Neural cell (in vitro differentiated cells): ENCODE results near the gene RAPGEF4. TPM values are rescaled to one million over a fixed set of nuclear protein-coding genes. Genes with fewer than 3 reads are reported as not detected.

Experiments used
- H2AFZ ChIP-seq: fragments of 200-600, 300-800 bp; sonication (generic), shearing (Covaris generic); 2 replicates; pipeline ENCODE4 v1.6.0; 2014; ENCODE audit warnings: low read depth, mild to moderate bottlenecking, antibody characterized with exemption, low read length, moderate library complexity
- H3F3A ChIP-seq: fragments of 200-600 bp; shearing (Covaris generic); 2 replicates; pipeline ENCODE4 v1.6.1; 2016; ENCODE audit warnings: mild to moderate bottlenecking, moderate library complexity, mixed read lengths, antibody characterized with exemption, low read length; ENCODE audit not compliant: insufficient read depth, poor library complexity, severe bottlenecking
- H3K27ac ChIP-seq: fragments of 200-600, 300-800 bp; sonication (generic), shearing (Covaris generic); 2 replicates; pipeline ENCODE4 v1.5.1; 2014; ENCODE audit warnings: mild to moderate bottlenecking, low read length, moderate library complexity
- H3K27me3 ChIP-seq: fragments of 300-800, 200-600 bp; sonication (generic), shearing (Covaris generic); 2 replicates; pipeline ENCODE4 v1.6.0; 2014; ENCODE audit warnings: mild to moderate bottlenecking, low read depth, low read length, moderate library complexity; ENCODE audit not compliant: insufficient read depth
- H3K36me3 ChIP-seq: fragments of 300-800, 200-600 bp; sonication (generic), shearing (Covaris generic); 2 replicates; pipeline ENCODE4 v1.5.1; 2014; ENCODE audit warnings: mild to moderate bottlenecking, antibody characterized with exemption, low read length, moderate library complexity; ENCODE audit not compliant: insufficient read depth
- H3K4me2 ChIP-seq: fragments of 300-800, 200-600 bp; sonication (generic), shearing (Covaris generic); 2 replicates; pipeline ENCODE4 v1.6.0; 2014; ENCODE audit warnings: mild to moderate bottlenecking, low read length
- H3K4me3 ChIP-seq: fragments of 300-800, 200-600 bp; sonication (generic), shearing (Covaris generic); 2 replicates; pipeline ENCODE4 v1.5.1; 2014; ENCODE audit warnings: mild to moderate bottlenecking, low read length, moderate library complexity
- H3K79me2 ChIP-seq: fragments of 200-600 bp; shearing (Covaris generic); replicated peaks from 2 replicates; pipeline ENCODE4 v1.6.0; 2014; ENCODE audit warnings: mild to moderate bottlenecking, low read length, moderate library complexity; ENCODE audit not compliant: insufficient read depth
- H3K9ac ChIP-seq: fragments of 300-800, 200-600 bp; sonication (generic), shearing (Covaris generic); 2 replicates; pipeline ENCODE4 v1.6.1; 2016; ENCODE audit warnings: mild to moderate bottlenecking, low read length, mixed read lengths
- H3K9me2 ChIP-seq: fragments of 200-600 bp; shearing (Covaris generic); 2 replicates; pipeline ENCODE4 v1.6.1; 2016; ENCODE audit warnings: mild to moderate bottlenecking, low read length, mixed read lengths; ENCODE audit not compliant: insufficient read depth
- H3K9me3 ChIP-seq: fragments of 200-600, 300-800 bp; sonication (generic), shearing (Covaris generic); 2 replicates; pipeline ENCODE4 v1.6.1; 2016; ENCODE audit warnings: mild to moderate bottlenecking, mixed run types, low read length, moderate library complexity, mixed read lengths
- H4K20me1 ChIP-seq: fragments of 200-600 bp; shearing (Covaris generic); 2 replicates; pipeline ENCODE4 v1.6.1; 2016; ENCODE audit warnings: mild to moderate bottlenecking, mixed run types; ENCODE audit not compliant: insufficient read depth
- CTCF ChIP-seq: fragments of 450-650 bp; IDR thresholded peaks from 2 replicates; pipeline ENCODE4 v1.5.1; 2014; ENCODE audit warnings: antibody characterized with exemption, mild to moderate bottlenecking, moderate library complexity; ENCODE audit not compliant: poor library complexity, severe bottlenecking
- EP300 ChIP-seq: fragments of 450-650 bp; conservative IDR thresholded peaks from 2 replicates; pipeline ENCODE4 v1.6.1; 2014; ENCODE audit warnings: antibody characterized with exemption, mild to moderate bottlenecking, moderate library complexity; ENCODE audit not compliant: poor library complexity, severe bottlenecking
- MXI1 ChIP-seq: fragments of 450-650 bp; conservative IDR thresholded peaks from 2 replicates; pipeline ENCODE4 v1.6.1; 2014; ENCODE audit warnings: antibody characterized with exemption, mild to moderate bottlenecking; ENCODE audit not compliant: poor library complexity, severe bottlenecking
- RAD21 ChIP-seq: fragments of 450-650 bp; conservative IDR thresholded peaks from 2 replicates; pipeline ENCODE4 v1.6.1; 2014; ENCODE audit warnings: antibody characterized with exemption, mild to moderate bottlenecking, moderate library complexity
- REST ChIP-seq: IDR thresholded peaks from 2 replicates; pipeline ENCODE4 v1.6.1; 2012; ENCODE audit warnings: borderline replicate concordance
- TAF1 ChIP-seq: IDR thresholded peaks from 2 replicates; pipeline ENCODE4 v1.6.1; 2012; ENCODE audit warnings: low read depth
- polyA minus RNA-seq: library from RNA; depleted of rRNA, polyadenylated mRNA; stranded (reverse); fragments of >200 nt; gene quantifications from 2 replicates; pipeline ENCODE4 v1.2.3, GENCODE V29; 2014
- polyA plus RNA-seq: library from polyadenylated mRNA; depleted of rRNA; stranded (reverse); fragments of >200 nt; gene quantifications from 2 replicates; pipeline ENCODE4 v1.2.3, GENCODE V29; 2014

RAPGEF4 gene
- polyA plus RNA-seq: 10.0 and 10.4 TPM in 2 replicates
- polyA minus RNA-seq: 16.7 and 19.0 TPM in 2 replicates

- Histone ChIP-seq H3K9me2 (no peaks in the 10 kb centered on the region), H3K79me2 (no peaks in the 10 kb centered on the region), H3K9me3 (no peaks in the 10 kb centered on the region), H3K4me3 (peak within 1 kb of the TSS; percentile 73), H3K4me2 (peak within 1 kb of the TSS; percentile 62), H4K20me1 (no peaks in the 10 kb centered on the region), H2AFZ (peak within 1 kb of the TSS; percentile 49), H3K27ac (no peak within 1 kb of the TSS), H3K9ac (peak within 1 kb of the TSS; percentile 63), H3K27me3 (peaks cover 35% of the 10 kb centered on the region), H3F3A (no peaks in the 10 kb centered on the region), H3K36me3 (no peaks in the 10 kb centered on the region)
- TF ChIP-seq CTCF (no peak), EP300 (peak; percentile 15), MXI1 (peak; percentile 87)
Measured at GRCh38 chr2:172735582-172736423, at the start of gene RAPGEF4. TSS of gene RAPGEF4 (plus strand) at chr2:172735845. CDS start at chr2:172735984, 139 bp downstream.

GRCh38 chr2:172693037-172693436, 42.6 kb upstream of the RAPGEF4 start:
- H4K20me1 ChIP-seq: no peaks in the 10 kb centered on the region
- no peak overlapping the region for H3K4me2 ChIP-seq
- H3K36me3 ChIP-seq: no peaks in the 10 kb centered on the region
- no peaks in the 10 kb centered on the region for H3K27me3 ChIP-seq
- no peaks in the 10 kb centered on the region for H3F3A ChIP-seq
- no peaks in the 10 kb centered on the region for H3K9me3 ChIP-seq
- TF ChIP-seq RAD21: no peak
- TF ChIP-seq REST: no peak
- TF ChIP-seq CTCF: no peak
- no peak for TF ChIP-seq TAF1
- TF ChIP-seq MXI1: no peak
- H3K9ac ChIP-seq: no peak overlapping the region
- H2AFZ ChIP-seq: no peak overlapping the region
- H3K9me2 ChIP-seq: no peaks in the 10 kb centered on the region
- no peak overlapping the region for H3K4me3 ChIP-seq
- H3K27ac ChIP-seq: no peak overlapping the region
- H3K79me2 ChIP-seq: no peaks in the 10 kb centered on the region
